Keratinocyte (primary cell): Measurements from ENCODE around the gene PACRGL.

Experiments used
- EZH2 ChIP-seq: IDR thresholded peaks from one replicate; pipeline ENCODE4 v1.6.1; 2012; ENCODE audit warnings: inconsistent platforms, mild to moderate bottlenecking, low read length, moderate library complexity
- TF ChIP-seq, protein P1 (sequence below), 3 experiments: IDR thresholded peaks in 1 of 3; conservative IDR thresholded peaks in 1 of 3; optimal IDR thresholded peaks in 1 of 3; 2 replicates in 2 of 3; 3 replicates in 1 of 3; pipeline versions ENCODE3 to v1.5.1; 2011; ENCODE audit warnings: low read length in 3 of 3, mild to moderate bottlenecking in 3 of 3, moderate library complexity in 2 of 3, control low read depth in 1 of 3, inconsistent platforms in 1 of 3; ENCODE audit not compliant: insufficient read depth in 2 of 3; ENCODE audit errors: extremely low read depth in 1 of 3

DNA sequence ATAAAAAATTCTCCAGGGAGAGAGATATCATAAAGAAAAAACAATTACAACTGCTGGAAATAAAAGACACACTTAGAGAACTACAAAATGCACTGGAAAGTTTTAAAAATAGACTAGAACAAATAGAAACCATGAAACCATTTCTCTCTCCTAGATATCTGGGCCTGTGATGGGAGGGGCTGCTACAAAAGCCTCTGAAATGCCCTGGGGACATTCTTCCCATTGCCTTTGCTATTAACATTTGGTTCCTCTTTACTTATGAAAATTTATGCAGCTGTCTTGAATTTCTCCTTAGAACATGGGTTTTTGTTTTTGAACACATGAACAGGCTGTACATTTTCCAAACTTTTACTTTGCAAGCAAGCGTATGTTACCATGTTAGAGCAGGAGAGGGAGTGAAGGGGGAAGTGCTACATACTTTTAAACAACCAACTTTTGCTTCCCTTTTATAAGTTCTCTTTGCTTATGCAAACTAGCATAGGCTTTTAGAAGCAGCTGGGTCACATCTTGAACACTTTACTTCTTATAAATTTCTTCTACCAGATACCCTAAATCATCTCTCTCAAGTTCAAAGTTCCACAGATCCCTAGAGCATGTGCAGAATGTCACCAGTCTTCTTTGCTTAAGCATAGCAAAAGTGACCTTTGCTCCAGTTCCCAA, 47.9 kb upstream of the PACRGL start:
- TF ChIP-seq, protein P1, sequence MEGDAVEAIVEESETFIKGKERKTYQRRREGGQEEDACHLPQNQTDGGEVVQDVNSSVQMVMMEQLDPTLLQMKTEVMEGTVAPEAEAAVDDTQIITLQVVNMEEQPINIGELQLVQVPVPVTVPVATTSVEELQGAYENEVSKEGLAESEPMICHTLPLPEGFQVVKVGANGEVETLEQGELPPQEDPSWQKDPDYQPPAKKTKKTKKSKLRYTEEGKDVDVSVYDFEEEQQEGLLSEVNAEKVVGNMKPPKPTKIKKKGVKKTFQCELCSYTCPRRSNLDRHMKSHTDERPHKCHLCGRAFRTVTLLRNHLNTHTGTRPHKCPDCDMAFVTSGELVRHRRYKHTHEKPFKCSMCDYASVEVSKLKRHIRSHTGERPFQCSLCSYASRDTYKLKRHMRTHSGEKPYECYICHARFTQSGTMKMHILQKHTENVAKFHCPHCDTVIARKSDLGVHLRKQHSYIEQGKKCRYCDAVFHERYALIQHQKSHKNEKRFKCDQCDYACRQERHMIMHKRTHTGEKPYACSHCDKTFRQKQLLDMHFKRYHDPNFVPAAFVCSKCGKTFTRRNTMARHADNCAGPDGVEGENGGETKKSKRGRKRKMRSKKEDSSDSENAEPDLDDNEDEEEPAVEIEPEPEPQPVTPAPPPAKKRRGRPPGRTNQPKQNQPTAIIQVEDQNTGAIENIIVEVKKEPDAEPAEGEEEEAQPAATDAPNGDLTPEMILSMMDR (optimal IDR thresholded peaks at IDR 0.05 in 1 of 3, IDR thresholded peaks at IDR 0.05 in 1 of 3, conservative IDR thresholded peaks at IDR 0.05 in 1 of 3; ENCODE audit: extremely low read depth in 1 of 3, insufficient read depth in 2 of 3, low read length in 3 of 3), result no peak
- TF ChIP-seq EZH2, result no peak
